ENCODE results near the gene HSPA12B. TPM values are rescaled to one million over a fixed set of nuclear protein-coding genes. Genes with fewer than 3 reads are reported as not detected.
A peak's percentile ranks its signal among the peaks of the same experiment; 100 is the strongest.

HSPA12B gene
- total and polyA plus RNA-seq, 2 of the 13 experiments (the other 11 are each of a cell fraction or from before 2014, with no cell fraction given) = 0.01 TPM; not detected in 1

GRCh38 chr20:3729378-3729777, 3.1 kb upstream of the HSPA12B start:
- FAIRE-seq = no peak
- H3K79me2 ChIP-seq (ENCODE audit: insufficient read depth, low read length) = no peaks in the 10 kb centered on the region
- CTCF ChIA-PET (ENCODE audit: low intra/inter-chr PET ratio, low total read pairs) = no interaction called here
- POLR2A ChIA-PET = no interaction called here
- no peaks in the 10 kb centered on the region; the same call in 1 of the 2 replicates for H4K20me1 ChIP-seq (ENCODE audit: insufficient read depth, low read length)
- 34% methylated on average over 4 of the region's 6 CpGs for WGBS (ENCODE audit: low lambda C conversion rate)
- H3K9ac ChIP-seq (ENCODE audit: insufficient read depth, low read depth, low read length) = no peak overlapping the region
- H3K27me3 ChIP-seq (ENCODE audit: control insufficient read depth in 1 of 2, insufficient read depth in 2 of 2, low read length in 2 of 2) = peaks cover 22 to 67% of the 10 kb centered on the region in 2 experiments; a peak in 4 of 5 replicates
- H3K36me3 ChIP-seq (replicated peaks in 1 of 2; ENCODE audit: control insufficient read depth in 1 of 2, insufficient read depth in 2 of 2, low read length in 2 of 2) = no peaks in the 10 kb centered on the region
- H3K9me3 ChIP-seq (ENCODE audit: low read length) = no peaks in the 10 kb centered on the region
- in situ Hi-C loops (cut with HindIII; ENCODE audit: extremely low pct_ligation_motif_present, low pct_unique_long_range_greater_than_20kb) = no loop called here
- TF ChIP-seq MNT (IDR thresholded peaks at IDR 0.05) (peak; percentile 87), ZNF382 (CRISPR knock-in tag; IDR thresholded peaks at IDR 0.05; ENCODE audit: borderline replicate concordance) (no peak), ZIK1 (CRISPR knock-in tag; IDR thresholded peaks at IDR 0.05; ENCODE audit: borderline replicate concordance, low read depth) (no peak), ZNF501 (CRISPR knock-in tag; IDR thresholded peaks at IDR 0.05) (no peak), SATB2 (CRISPR knock-in tag; IDR thresholded peaks at IDR 0.05) (no peak)
- 0 out of 2 replicates have a peak, but pooled peaks cover 5% of the 10 kb centered on the region for H3K4me1 ChIP-seq (ENCODE audit: insufficient read depth, low read length)
- no peak overlapping the region for H3K27ac ChIP-seq (ENCODE audit: extremely low read length, insufficient read depth, low read length)
- H2AFZ ChIP-seq (ENCODE audit: low read length) = no peak overlapping the region
- no TSS peak for BruUV-seq (replicated peaks)
- intact Hi-C loops (cut with micrococcal nuclease; ENCODE audit: unreplicated experiment) = no loop called here
- DNase-seq (ENCODE audit: low spot score) = no peak
- no peak overlapping the region for H3K4me3 ChIP-seq (replicated peaks in 1 of 3; ENCODE audit: insufficient read depth in 1 of 3, low read depth in 2 of 3, low read length in 3 of 3)
- no peak overlapping the region for H3K4me2 ChIP-seq (ENCODE audit: low read depth, low read length)
- ATAC-seq = no peak

GRCh38 chr20:3729811-3730540, 2.5 kb upstream of the HSPA12B start:
- H3K4me2 ChIP-seq (ENCODE audit: low read depth, low read length) = no peak overlapping the region
- H3K9me3 ChIP-seq (ENCODE audit: low read length) = no peaks in the 10 kb centered on the region
- intact Hi-C loops (cut with micrococcal nuclease; ENCODE audit: unreplicated experiment) (no loop called here), in situ Hi-C loops (cut with HindIII; ENCODE audit: extremely low pct_ligation_motif_present, low pct_unique_long_range_greater_than_20kb) (no loop called here)
- WGBS (ENCODE audit: low lambda C conversion rate) = 8% methylated on average over 8 of the region's 8 CpGs
- no peak overlapping the region for H3K27ac ChIP-seq (ENCODE audit: extremely low read length, insufficient read depth, low read length)
- no TSS peak for BruUV-seq (replicated peaks)
- no peaks in the 10 kb centered on the region; the same call in 1 of the 2 replicates for H4K20me1 ChIP-seq (ENCODE audit: insufficient read depth, low read length)
- peaks cover 22 to 67% of the 10 kb centered on the region in 2 experiments; a peak in 4 of 5 replicates for H3K27me3 ChIP-seq (ENCODE audit: control insufficient read depth in 1 of 2, insufficient read depth in 2 of 2, low read length in 2 of 2)
- ChIA-PET CTCF (ENCODE audit: low intra/inter-chr PET ratio, low total read pairs) (no interaction called here), POLR2A (no interaction called here)
- DNase-seq (ENCODE audit: low spot score) (no peak), ATAC-seq (no peak; the same call in 1 of the 3 replicates), FAIRE-seq (no peak)
- H3K4me3 ChIP-seq (replicated peaks in 1 of 3; ENCODE audit: insufficient read depth in 1 of 3, low read depth in 2 of 3, low read length in 3 of 3) = no peak overlapping the region
- 0 out of 2 replicates have a peak, but pooled peaks cover 5% of the 10 kb centered on the region for H3K4me1 ChIP-seq (ENCODE audit: insufficient read depth, low read length)
- H3K9ac ChIP-seq (ENCODE audit: insufficient read depth, low read depth, low read length) = no peak overlapping the region
- TF ChIP-seq PBX3 (CRISPR knock-in tag; IDR thresholded peaks at IDR 0.05; ENCODE audit: borderline replicate concordance) (no peak), NFYC (CRISPR knock-in tag; IDR thresholded peaks at IDR 0.05) (no peak), AGO1 (IDR thresholded peaks at IDR 0.05; ENCODE audit: low read depth, low read length, poor library complexity, severe bottlenecking) (no peak), FOXK1 (CRISPR knock-in tag; IDR thresholded peaks at IDR 0.05; ENCODE audit: borderline replicate concordance, low read depth) (no peak)
- H3K36me3 ChIP-seq (replicated peaks in 1 of 2; ENCODE audit: control insufficient read depth in 1 of 2, insufficient read depth in 2 of 2, low read length in 2 of 2) = no peaks in the 10 kb centered on the region
- H3K79me2 ChIP-seq (ENCODE audit: insufficient read depth, low read length) = no peaks in the 10 kb centered on the region
- H2AFZ ChIP-seq (ENCODE audit: low read length) = no peak overlapping the region

Data from HepG2 (cell line).